H1 (cell line): ENCODE data around the gene CST2. TPM values are rescaled to one million over a fixed set of nuclear protein-coding genes. Genes with fewer than 3 reads are reported as not detected.

Experiments
- CBX5 ChIP-seq: fragments of 300-800, 300-1000 bp; sonication (generic); IDR thresholded peaks from 2 replicates; pipeline ENCODE4 v1.7.1; 2016; ENCODE audit warnings: antibody characterized with exemption, low read length, low read depth
- E2F6 ChIP-seq: IDR thresholded peaks from 2 replicates; pipeline ENCODE4 v1.6.1; 2012; ENCODE audit warnings: inconsistent platforms
- RAD21 ChIP-seq, 2 experiments: IDR thresholded peaks in 1 of 2; conservative IDR thresholded peaks in 1 of 2; 2 replicates each; pipeline ENCODE4 v1.6.1; 2011; ENCODE audit warnings: low read depth in 2 of 2, low read length in 2 of 2, improper control_type of control experiment in 1 of 2, inconsistent platforms in 1 of 2, mild to moderate bottlenecking in 1 of 2, moderate library complexity in 1 of 2
- RBBP5 ChIP-seq: IDR thresholded peaks from 2 replicates; pipeline ENCODE4 v1.7.1; 2012; ENCODE audit warnings: low read depth, mild to moderate bottlenecking, inconsistent platforms, low read length, moderate library complexity, borderline replicate concordance
- SP4 ChIP-seq: IDR thresholded peaks from 2 replicates; pipeline ENCODE4 v1.6.1; 2012; ENCODE audit warnings: low read length, inconsistent platforms
- polyA plus RNA-seq, 7 experiments: library from polyadenylated mRNA; depleted of rRNA in 3 of 7; stranded (reverse) in 5 of 7; unstranded in 2 of 7; fragments of >200 nt in 5 of 7; fragments of 200-250 nt in 2 of 7; gene quantifications; 1 replicate in 5 of 7; 2 replicates in 1 of 7; 4 replicates in 1 of 7; pipeline versions ENCODE4 v1.2.1 to v1.2.3, GENCODE V29; 2011 to 2013; ENCODE audit warnings: missing spikeins in 2 of 7, mixed read lengths in 2 of 7
- total RNA-seq: library from RNA; stranded (reverse); fragmentation: NEBNext Ultra II Directional; extraction: Animal tissue kit (Norgen Biotek cat#: 25700); gene quantifications from 2 replicates; pipeline ENCODE4 v1.2.1, GENCODE V29; 2021

The CST2 gene
- total and polyA plus RNA-seq, 2 of the 8 experiments (the other 6 are each of a cell fraction or from before 2014, with no cell fraction given), result not detected

GRCh38 chr20:23774081-23774480 is 52.4 kb downstream of the CST2 start (continued):
- TF ChIP-seq E2F6 (no peak), SP4 (no peak), CBX5 (no peak), RBBP5 (no peak), RAD21 (IDR thresholded peaks at IDR 0.05 in 1 of 2, conservative IDR thresholded peaks at IDR 0.05 in 1 of 2; ENCODE audit: low read depth in 2 of 2, low read length in 2 of 2) (no peak)
- TF ChIP-seq, all 59 proteins: peak for 0

Other genes starting within 250 kb of the CST2 start
- 0.19 TPM in 1 of 2 replicates, not detected in the other for gene CST9, start 220.8 kb downstream of the CST2 start, total RNA-seq
- 0.05 and 0.08 TPM in 2 replicates for gene CST9, start 220.8 kb downstream of the CST2 start, polyA plus RNA-seq (2011; rRNA removed)
- gene CST3, start 188.8 kb downstream of the CST2 start, total RNA-seq, result 53.2 and 58.1 TPM in 2 replicates
- 184 and 185 TPM in 2 replicates for gene CST3, start 188.8 kb downstream of the CST2 start, polyA plus RNA-seq (2011; rRNA removed)
- gene CST4, start 137.7 kb downstream of the CST2 start, total RNA-seq, result not detected in 2 replicates
- gene CST4, start 137.7 kb downstream of the CST2 start, polyA plus RNA-seq (2011; rRNA removed), result not detected in 2 replicates
- gene CST1, start 75.8 kb downstream of the CST2 start, total RNA-seq, result 2.9 and 5.4 TPM in 2 replicates
- gene CST1, start 75.8 kb downstream of the CST2 start, polyA plus RNA-seq (2011; rRNA removed), result 2.3 TPM in 2 replicates
- gene CST5, start 53.0 kb upstream of the CST2 start, total RNA-seq, result not detected in 2 replicates
- not detected in 2 replicates for gene CST5, start 53.0 kb upstream of the CST2 start, polyA plus RNA-seq (2011; rRNA removed)
- not detected in 2 replicates for gene GGTLC1, start 162.1 kb upstream of the CST2 start, total RNA-seq
- gene GGTLC1, start 162.1 kb upstream of the CST2 start, polyA plus RNA-seq (2011; rRNA removed), result not detected in 2 replicates